MM.1S (cell line): ENCODE measurements around the gene PPP4R4.

Source experiments
- DNase-seq: peaks from one replicate; pipeline ENCODE4 v3.0.0-alpha.2; 2015
- H2AFZ ChIP-seq: fragments of 300-600 bp; sonication (generic); 2 replicates; pipeline ENCODE4 v1.6.0; 2016; ENCODE audit warnings: antibody characterized with exemption, low read length
- H3F3A ChIP-seq: fragments of 300-600 bp; sonication (generic); 2 replicates; pipeline ENCODE4 v1.6.1; 2016; ENCODE audit warnings: mild to moderate bottlenecking, antibody characterized with exemption, low read length, moderate library complexity, mixed read lengths; ENCODE audit not compliant: insufficient read depth
- H3K27ac ChIP-seq: fragments of 300-600 bp; sonication (generic); 2 replicates; pipeline ENCODE4 v1.5.1; 2016; ENCODE audit warnings: mild to moderate bottlenecking, low read length
- H3K27me3 ChIP-seq: fragments of 300-600 bp; sonication (generic); replicated peaks from 2 replicates; pipeline ENCODE4 v1.6.0; 2016; ENCODE audit warnings: low read length; ENCODE audit not compliant: insufficient read depth
- H3K36me3 ChIP-seq: fragments of 300-600 bp; sonication (generic); replicated peaks from 2 replicates; pipeline ENCODE4 v1.6.1; 2016; ENCODE audit warnings: mild to moderate bottlenecking, low read length, mixed read lengths; ENCODE audit not compliant: insufficient read depth
- H3K4me1 ChIP-seq: fragments of 300-600 bp; sonication (generic); 2 replicates; pipeline ENCODE4 v1.6.1; 2016; ENCODE audit warnings: low read length, mixed read lengths
- H3K4me2 ChIP-seq: fragments of 300-600 bp; sonication (generic); 2 replicates; pipeline ENCODE4 v1.6.0; 2016; ENCODE audit warnings: low read depth, low read length
- H3K4me3 ChIP-seq: fragments of 300-600 bp; sonication (generic); 2 replicates; pipeline ENCODE4 v1.5.1; 2016; ENCODE audit warnings: low read length, mixed read lengths
- H3K79me2 ChIP-seq: fragments of 300-600 bp; sonication (generic); 2 replicates; pipeline ENCODE4 v1.6.1; 2016; ENCODE audit warnings: mixed run types, low read length, mixed read lengths
- H3K9ac ChIP-seq: fragments of 300-600 bp; sonication (generic); 2 replicates; pipeline ENCODE4 v1.6.1; 2016; ENCODE audit warnings: low read length, mixed read lengths
- H3K9me2 ChIP-seq: fragments of 300-600 bp; sonication (generic); replicated peaks from 2 replicates; pipeline ENCODE4 v1.6.1; 2016; ENCODE audit warnings: mild to moderate bottlenecking, low read length, mixed read lengths; ENCODE audit not compliant: insufficient read depth
- H3K9me3 ChIP-seq: fragments of 300-600 bp; sonication (generic); replicated peaks from 2 replicates; pipeline ENCODE4 v1.6.1; 2016; ENCODE audit warnings: mild to moderate bottlenecking, low read length, mixed read lengths; ENCODE audit not compliant: insufficient read depth
- H4K20me1 ChIP-seq: fragments of 300-600 bp; sonication (generic); 2 replicates; pipeline ENCODE4 v1.6.1; 2016; ENCODE audit warnings: mild to moderate bottlenecking, low read length, moderate library complexity, mixed read lengths; ENCODE audit not compliant: insufficient read depth
- CTCF ChIP-seq: fragments of 300-600 bp; sonication (generic); IDR thresholded peaks from 2 replicates; pipeline ENCODE4 v1.5.1; 2016; ENCODE audit warnings: antibody characterized with exemption, low read length, mixed read lengths
- EZH2 ChIP-seq: fragments of 300-600 bp; sonication (generic); optimal IDR thresholded peaks from 2 replicates; pipeline ENCODE3; 2017; ENCODE audit warnings: low read depth, mild to moderate bottlenecking, antibody characterized with exemption, low read length, mixed read lengths
- EZH2phosphoT487 ChIP-seq: fragments of 300-600 bp; sonication (generic); IDR thresholded peaks from 2 replicates; pipeline ENCODE4 v1.6.1; 2018; ENCODE audit warnings: antibody characterized with exemption, low read length

PPP4R4 gene

DNA sequence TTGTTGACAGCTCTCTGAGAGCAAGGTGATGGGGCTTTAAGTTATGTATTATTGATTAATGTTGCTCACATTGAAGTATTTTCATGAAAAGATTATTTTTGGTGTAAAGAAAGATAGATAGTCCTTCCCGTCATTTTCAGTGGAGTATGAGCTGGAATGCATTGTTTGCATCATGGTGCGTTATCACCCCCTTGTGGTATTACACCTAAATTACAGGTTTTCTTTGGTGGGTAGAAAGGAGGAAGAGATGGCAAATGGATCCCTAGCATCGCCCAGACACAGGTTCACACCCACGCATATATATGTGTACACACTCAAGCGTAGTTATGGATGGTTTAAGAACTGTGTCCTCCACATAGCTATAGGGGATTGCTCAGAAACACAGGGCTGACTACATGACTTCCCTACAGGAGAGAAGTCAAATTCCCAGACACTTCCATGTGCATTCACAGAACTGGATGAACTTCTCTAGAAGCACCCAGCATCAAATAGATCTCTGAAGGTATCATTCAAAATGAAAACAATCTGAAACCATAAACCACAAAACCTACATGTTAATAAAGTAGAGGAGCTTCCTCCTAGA lies 133.4 kb downstream of the PPP4R4 start:
- no peaks in the 10 kb centered on the region for H3F3A ChIP-seq
- H3K4me1 ChIP-seq: no peaks in the 10 kb centered on the region
- H3K27me3 ChIP-seq: no peaks in the 10 kb centered on the region
- no peak overlapping the region for H3K4me2 ChIP-seq
- H3K9me2 ChIP-seq: no peaks in the 10 kb centered on the region
- no peak overlapping the region for H3K4me3 ChIP-seq
- H3K79me2 ChIP-seq: no peaks in the 10 kb centered on the region
- no peak overlapping the region for H3K9ac ChIP-seq
- no peaks in the 10 kb centered on the region for H4K20me1 ChIP-seq
- H3K9me3 ChIP-seq: no peaks in the 10 kb centered on the region
- no peak overlapping the region for H3K27ac ChIP-seq
- TF ChIP-seq EZH2 (no peak), EZH2phosphoT487 (no peak), CTCF (peak; percentile 39)
- no peak for DNase-seq
- H3K36me3 ChIP-seq: no peaks in the 10 kb centered on the region
- H2AFZ ChIP-seq: no peak overlapping the region

DNA sequence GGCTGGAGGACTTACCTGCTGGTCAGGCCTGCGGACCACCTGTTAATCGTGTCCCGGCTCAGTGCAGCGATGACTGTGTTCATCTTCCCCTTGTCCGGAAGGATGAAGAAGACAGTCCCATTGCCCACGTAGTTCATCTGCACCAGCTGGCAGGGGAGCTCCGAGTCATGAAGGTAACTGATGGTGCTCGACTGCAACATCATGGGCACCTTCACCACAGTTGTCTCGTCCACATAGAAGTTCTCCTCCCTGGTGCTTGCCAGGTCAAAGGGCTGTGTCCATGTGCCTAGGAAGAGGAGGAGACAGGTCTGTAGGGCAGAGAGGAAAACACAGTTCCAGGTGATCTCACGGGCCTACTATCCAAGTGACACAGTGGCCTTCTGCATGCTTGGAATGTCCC lies 135.6 kb downstream of the PPP4R4 start:
- no peaks in the 10 kb centered on the region for H3K9me2 ChIP-seq
- no peaks in the 10 kb centered on the region for H3K4me1 ChIP-seq
- H3K27me3 ChIP-seq: no peaks in the 10 kb centered on the region
- H3F3A ChIP-seq: no peaks in the 10 kb centered on the region
- H3K36me3 ChIP-seq: no peaks in the 10 kb centered on the region
- no peak for DNase-seq
- H3K27ac ChIP-seq: no peak overlapping the region
- no peak overlapping the region for H2AFZ ChIP-seq
- no peak for TF ChIP-seq EZH2phosphoT487
- TF ChIP-seq CTCF: no peak
- TF ChIP-seq EZH2: no peak
- H3K4me2 ChIP-seq: no peak overlapping the region
- H3K9ac ChIP-seq: no peak overlapping the region
- H3K79me2 ChIP-seq: no peaks in the 10 kb centered on the region
- no peak overlapping the region for H3K4me3 ChIP-seq
- H3K9me3 ChIP-seq: no peaks in the 10 kb centered on the region
- H4K20me1 ChIP-seq: no peaks in the 10 kb centered on the region

GRCh38 chr14:94310248-94310647 lies 136.1 kb downstream of the PPP4R4 start:
- H3K79me2 ChIP-seq: no peaks in the 10 kb centered on the region
- H3K36me3 ChIP-seq: no peaks in the 10 kb centered on the region
- no peak overlapping the region for H3K27ac ChIP-seq
- no peaks in the 10 kb centered on the region for H3K4me1 ChIP-seq
- no peaks in the 10 kb centered on the region for H3K9me3 ChIP-seq
- TF ChIP-seq EZH2: no peak
- TF ChIP-seq CTCF: no peak
- TF ChIP-seq EZH2phosphoT487: no peak
- H4K20me1 ChIP-seq: no peaks in the 10 kb centered on the region
- H3F3A ChIP-seq: no peaks in the 10 kb centered on the region
- no peak overlapping the region for H2AFZ ChIP-seq
- no peaks in the 10 kb centered on the region for H3K9me2 ChIP-seq
- no peak overlapping the region for H3K9ac ChIP-seq
- H3K27me3 ChIP-seq: no peaks in the 10 kb centered on the region
- H3K4me3 ChIP-seq: no peak overlapping the region
- DNase-seq: no peak
- no peak overlapping the region for H3K4me2 ChIP-seq
